ENCODE results near the gene APOL1.

GRCh38 chr22:36258701-36259614 is 6.0 kb downstream of the APOL1 start:
- TF ChIP-seq POLR2A (IDR thresholded peaks at IDR 0.05; ENCODE audit: low read length) (no peak), GATA1 (IDR thresholded peaks at IDR 0.05; ENCODE audit: low read depth, low read length) (no peak)
